ENCODE measurements around the gene NFU1. TPM values are rescaled to one million over a fixed set of nuclear protein-coding genes. Genes with fewer than 3 reads are reported as not detected.

The NFU1 gene
- 36.7 TPM for polyA plus RNA-seq (2013, experiment 1 of 2; ENCODE audit: insufficient read length)
- 42.7 TPM for polyA plus RNA-seq (2013, experiment 2 of 2; ENCODE audit: insufficient read length)

DNA sequence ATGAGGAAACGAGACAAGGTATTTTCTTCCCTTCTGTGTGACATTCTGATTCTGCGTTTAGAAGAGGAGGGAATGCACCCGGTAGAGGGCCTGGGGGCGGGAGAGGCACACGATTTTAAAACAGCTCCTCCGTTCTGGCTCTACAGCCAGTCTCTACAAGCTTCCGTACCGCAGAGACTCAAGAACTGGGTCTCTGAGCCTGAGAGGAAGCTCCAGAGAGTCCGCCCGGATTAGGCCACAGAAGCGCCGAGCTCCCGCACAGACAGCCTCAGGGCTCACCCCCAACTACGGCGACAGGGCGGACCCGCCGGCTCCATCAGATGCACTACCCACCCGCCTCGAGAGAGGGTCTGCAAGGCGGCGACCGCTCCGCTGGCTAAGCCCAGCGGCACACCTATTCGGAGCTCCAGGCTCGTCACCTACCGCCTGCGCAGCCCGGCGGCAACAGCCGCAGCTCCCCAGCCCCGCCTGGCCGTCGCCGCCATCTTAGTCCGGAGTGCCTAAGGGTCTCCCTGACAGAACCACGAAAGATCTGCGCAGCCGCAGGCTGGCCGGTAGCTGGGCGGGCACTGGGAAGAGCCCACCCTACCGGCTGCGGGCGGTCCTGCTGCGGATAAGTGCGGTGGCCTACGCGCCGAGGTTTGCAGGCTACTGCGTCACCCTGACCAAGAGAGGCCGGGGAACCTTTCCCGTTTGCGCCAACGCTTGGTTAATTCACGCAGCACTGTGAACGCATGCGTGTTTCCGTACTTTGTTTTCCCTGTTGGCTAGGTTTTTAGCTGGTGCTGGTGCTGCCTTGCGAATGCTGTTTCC is at the start of gene NFU1:
Gene NFU1 (minus strand): TSS at position 498 of the 813 bp plus-strand sequence. CDS start 13 bp downstream, at position 485.
- DNase-seq: peak; percentile 96

DNA sequence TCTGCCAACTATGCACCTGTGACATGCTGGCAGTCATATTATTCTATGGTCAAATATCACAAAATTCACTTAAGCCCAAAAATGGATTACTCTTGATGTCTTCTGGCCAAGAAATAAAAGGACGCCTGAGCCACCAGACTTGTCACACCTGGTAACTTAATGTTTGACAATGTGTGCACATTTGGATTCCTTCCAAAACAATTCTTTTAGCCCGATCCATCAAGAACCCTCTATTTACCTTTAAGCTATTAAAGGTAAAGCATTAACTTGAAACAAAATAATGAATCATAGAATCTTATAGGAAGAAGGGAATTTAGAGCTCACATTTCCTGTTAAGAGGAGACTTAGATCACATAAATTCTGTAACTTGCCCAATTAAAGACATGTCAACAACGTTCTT is 46.5 kb upstream of the NFU1 start:
- DNase-seq: no peak

DNA sequence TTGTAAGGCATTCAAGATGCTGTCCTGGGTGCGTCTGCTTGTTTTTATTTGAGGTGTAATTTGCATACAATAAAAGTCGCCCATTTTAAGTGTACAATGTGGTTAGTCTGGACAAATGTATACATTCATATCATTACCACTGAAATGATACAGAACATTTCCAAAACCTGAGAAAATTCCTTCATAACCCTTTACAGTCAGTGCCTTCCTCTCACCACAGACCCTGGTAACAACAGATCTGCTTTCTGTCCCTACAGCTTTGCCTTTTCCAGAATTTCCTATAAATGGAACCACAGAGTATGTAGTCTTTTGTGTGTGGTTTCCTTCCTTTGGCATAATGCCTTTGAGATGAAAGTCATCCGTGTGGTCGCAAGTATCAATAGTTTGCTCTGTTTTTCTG is 45.8 kb upstream of the NFU1 start:
- no peak for DNase-seq

DNA sequence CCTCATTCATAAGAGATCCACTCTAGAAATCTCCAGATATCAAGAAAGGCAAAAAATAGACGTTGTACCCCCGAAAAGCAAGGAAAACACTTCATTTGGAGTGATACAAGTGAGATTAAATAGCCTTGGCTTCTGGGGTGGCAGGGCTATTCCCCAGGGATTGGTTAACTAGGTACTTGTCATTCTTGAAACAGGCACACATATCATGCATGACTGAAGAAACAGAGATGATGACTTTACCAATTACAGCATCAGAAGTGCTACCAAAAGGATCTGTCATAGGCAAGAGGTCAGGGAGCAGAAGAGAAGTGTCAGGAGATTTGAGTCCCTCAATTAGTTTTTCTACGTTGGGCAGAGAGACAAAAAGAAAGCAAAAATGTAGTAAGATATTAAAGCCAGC is 45.2 kb upstream of the NFU1 start:
- DNase-seq: no peak

DNA sequence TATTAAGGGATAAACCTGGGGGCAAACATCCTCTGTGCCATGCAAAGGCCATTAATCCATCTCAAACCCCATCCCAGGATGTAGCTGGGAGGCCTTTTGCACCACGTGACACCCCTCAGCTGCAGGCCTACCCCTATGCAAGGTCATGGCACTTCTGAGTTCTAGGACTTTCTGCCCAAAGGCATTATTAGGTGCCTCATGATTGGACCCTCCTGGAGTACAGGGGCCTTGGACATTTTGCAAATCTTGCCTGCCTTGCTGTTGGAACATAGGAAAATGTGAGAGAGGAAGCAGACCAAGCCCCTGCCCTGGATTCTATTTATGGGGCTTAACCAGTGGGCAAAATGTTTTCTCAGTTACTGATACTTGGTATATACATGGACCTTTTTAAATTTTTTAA is 44.2 kb upstream of the NFU1 start:
- no peak for DNase-seq

DNA sequence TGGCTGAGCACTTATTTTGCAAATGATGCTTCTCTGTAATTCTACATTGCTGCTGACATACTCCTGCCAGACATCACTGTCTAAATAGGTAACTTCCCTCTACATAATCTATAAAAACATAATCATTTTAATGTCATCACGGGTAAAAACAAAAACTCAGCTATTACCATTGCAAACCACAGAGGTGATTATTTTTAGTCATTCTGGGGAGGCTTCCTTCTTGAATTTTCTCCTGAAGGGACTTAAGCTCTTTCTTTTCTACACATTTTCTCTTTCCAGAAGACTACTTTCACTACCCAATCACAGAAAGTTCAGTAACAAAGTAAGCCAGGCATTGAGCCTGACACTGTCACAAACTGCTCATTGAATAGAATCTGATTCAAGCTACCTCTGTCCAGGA is 40.4 kb upstream of the NFU1 start:
- no peak for DNase-seq

DNA sequence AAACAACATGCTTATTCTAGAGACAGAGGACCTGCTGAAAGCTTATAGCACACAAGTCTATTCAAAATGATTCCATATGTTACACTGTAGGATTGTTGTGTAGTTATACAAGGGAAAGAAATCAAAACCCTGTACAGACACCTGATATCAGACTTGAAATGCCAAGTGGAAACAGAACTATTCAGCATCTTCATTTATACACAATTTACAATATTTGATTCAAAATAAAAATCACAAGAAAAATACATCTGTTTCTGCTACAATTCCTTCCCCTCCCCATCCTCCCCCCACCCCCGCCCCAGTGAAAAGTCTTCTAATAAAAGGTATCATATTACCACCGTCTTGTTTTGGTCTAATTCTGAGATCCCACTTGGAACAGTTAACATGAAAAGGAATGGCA is 37.5 kb upstream of the NFU1 start:
- DNase-seq: no peak

DNA sequence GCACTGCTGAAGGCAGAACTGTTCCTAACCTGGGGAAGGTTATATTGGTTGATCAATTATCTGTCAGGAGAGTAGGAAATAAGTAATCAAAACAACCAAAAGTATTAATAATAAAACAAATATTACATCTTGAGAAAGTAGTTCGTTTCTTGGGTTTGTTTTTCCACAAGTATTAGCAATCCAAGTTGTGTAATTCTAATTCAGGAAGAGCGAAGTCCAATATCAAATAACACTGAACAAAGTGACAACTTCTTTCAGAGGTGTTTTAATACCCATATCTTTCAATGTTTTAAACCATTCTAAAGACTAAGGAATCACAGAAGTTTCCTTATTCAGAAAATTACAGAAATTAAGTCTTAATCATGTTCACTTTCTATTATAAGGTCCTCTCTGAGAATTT is 34.6 kb upstream of the NFU1 start:
- DNase-seq: no peak

DNA sequence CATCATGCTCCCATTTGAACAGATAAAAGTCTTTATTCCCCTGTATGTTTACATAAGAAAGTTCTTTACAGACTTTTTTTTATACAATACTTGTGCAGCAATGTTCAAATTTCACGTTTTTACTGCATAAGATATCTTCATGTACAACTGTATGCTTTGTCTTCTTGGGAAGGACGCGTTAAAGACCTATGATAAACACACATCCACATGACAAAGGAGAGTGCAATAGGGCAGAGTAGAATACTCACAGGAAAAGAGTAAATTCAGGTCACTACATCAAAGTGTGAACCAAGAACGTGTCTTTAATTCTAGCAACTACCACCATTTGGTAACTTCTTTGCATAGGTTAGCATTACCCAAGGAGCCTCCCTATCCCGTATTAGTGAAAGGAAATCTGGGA is 33.7 kb upstream of the NFU1 start:
- no peak for DNase-seq

DNA sequence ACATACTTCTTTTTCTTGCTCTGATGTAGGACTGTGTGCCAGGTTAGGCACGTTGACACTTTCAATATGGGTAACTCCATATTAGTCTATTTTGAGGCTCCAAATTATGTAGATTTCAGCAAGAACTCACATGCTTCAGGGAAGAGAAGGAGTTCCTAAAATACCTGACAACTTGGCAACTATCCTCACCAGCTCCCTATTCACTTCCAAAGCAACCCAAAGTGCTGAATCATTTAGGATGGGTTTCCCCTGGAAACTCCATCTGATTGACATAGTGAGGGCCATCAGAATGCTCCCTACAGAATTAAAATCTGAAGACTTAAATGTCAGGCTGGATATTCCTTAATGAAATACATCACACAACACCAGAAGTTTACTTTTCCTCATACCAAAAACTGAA is 32.5 kb upstream of the NFU1 start:
- DNase-seq: no peak

DNA sequence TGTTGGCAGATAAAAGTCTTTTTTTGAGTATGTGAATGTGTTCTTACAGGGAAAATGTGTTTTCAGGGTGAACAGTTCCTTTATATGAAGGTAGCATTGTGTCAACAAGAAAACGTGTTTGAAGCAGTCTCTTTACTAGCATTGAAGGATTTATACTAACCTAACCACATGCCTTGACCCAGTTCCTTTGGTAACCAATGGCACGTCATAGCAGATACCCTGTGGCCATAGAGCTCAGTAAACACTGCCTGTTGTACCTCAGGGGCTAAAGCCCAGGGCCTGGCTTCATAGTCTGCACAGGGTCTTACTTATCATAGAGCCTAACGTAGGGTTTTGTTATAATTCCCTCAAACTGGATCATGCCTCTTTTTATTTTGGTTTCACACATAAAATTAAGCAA is 32.1 kb upstream of the NFU1 start:
- DNase-seq: no peak

DNA sequence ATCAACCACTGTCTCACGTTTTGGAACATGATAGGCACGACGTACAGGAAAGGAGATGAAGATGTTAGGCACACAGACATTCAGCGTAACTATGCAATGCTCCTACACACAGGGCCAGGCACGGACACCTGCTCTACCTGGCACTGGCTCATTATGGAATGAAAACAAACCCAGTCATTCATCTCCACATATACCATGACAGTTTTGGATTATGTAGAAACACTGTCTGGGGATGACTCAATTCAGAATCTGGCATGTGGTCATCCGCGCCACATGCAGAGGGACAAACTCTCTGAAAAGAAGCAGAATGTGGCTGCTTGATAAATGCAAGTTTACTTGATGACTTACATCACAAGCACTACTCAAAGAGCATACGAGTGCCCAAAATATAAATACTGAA is 29.5 kb upstream of the NFU1 start:
- no peak for DNase-seq

DNA sequence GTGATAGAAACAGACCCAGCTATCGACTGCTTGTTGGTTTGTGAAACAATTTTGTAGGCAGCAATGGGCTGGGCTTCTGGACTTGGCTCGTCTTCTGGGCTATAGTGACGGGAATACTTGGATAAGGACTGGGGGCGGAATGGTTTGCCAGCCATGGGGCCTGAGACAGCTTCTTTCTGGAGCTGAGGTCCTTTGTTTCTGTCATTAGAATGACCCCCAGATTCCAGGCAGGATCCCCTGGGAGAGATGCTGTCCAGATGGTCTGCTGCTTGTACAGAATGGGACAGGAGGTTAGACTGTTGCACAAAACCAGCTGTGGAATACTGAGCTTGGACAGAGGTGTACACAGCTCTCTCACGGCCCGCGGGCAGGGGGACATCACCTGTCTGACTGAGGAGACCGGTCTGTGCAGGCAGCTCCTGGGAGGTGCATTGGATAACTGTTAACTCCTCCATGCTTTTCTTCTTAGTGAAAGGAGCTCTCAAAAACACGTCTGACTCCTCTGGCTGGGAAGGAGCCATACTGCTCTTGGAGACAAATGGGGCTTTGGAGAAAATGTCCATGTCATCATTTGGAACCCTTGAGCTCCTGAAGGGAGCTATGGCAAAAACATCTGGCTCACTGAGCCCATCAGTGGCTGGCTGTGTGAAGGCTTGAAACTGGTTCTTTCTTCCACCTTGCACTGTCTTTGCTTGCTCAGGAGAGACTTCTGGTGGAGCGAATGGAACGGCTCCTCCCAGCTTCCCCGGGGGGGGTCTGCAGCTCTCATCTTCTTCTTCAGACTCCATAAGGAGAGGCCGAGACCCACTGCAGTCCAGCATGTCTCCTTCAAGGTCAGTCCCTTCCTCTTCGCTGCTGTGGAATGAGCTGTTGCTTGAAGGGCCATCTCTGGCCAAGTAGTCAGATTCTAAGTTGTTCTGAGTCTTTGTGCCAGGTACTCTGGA is 28.6 kb upstream of the NFU1 start:
- DNase-seq: no peak

DNA sequence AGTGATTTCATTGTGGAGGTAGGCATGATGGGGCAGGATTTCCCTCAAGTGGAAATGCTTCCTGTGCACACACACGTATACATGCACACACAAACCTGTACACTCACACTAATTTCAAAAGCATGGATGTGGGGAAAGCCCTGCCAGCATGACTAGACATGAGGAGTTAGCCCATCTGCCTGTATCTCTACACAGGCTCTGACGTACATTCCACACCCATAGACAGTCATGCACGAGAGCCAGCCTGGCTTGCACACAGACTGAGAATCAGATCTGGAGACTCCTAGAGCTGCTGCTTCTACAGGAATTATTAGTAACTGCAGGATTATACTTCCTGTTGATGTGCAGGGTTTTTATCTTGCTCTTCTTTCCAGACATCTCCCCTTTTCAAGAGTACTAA is 27.3 kb upstream of the NFU1 start:
- DNase-seq: peak; percentile 15

DNA sequence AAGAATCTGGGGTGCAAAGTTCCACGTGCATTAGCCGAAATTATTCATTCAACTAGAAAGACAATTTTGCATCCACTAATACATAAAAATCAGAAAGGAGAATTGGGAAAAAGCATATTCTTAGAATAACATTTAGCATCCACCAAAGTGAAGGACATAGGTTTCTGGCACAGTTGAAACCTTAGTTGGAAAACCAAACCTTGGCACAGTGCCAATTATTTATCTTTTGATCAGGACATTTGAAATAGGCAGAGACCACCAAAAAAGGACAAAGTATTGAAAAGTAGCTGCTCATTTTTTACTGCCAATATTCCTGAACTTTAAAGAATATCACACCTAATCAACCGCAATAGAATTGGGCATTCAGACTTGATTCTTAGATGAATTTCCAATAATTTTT is 25.5 kb upstream of the NFU1 start:
- no peak for DNase-seq

DNA sequence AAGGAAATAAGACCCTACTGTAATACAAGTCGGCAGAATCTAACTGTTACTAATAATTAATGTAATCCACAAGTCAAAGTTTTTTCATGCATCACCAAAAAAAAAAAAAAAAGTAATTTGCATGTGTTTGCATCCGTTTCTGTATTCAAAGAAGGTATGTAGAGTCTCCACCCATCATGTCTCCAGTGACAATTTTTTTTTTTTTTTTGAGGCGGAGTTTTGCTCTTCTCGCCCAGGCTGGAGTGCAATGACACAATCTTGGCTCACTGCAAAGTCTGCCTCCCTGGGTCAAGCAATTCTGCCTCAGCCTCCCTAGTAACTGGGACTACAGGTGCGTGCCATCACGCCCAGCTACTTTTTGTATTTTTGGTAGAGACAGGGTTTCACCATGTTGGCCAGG is 24.2 kb upstream of the NFU1 start:
- no peak for DNase-seq

DNA sequence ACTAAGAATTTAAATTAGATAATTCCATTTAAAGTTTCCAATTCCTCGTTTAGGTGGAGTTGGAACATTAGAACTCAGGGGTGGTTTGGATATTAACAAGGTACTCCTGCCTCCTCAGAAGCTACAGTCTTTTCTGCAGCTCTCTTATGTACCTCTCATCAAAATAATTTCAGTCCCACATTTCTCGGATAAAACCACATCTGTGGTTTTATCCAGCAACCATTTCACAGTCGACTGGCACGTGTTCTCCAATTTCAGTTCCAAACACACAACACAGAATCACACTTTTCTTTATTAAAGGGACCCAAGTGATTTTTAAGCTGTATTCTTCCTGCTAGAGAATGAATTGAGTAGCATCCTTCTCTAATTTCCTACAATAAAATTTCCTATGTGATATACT is 22.7 kb upstream of the NFU1 start:
- DNase-seq: no peak

DNA sequence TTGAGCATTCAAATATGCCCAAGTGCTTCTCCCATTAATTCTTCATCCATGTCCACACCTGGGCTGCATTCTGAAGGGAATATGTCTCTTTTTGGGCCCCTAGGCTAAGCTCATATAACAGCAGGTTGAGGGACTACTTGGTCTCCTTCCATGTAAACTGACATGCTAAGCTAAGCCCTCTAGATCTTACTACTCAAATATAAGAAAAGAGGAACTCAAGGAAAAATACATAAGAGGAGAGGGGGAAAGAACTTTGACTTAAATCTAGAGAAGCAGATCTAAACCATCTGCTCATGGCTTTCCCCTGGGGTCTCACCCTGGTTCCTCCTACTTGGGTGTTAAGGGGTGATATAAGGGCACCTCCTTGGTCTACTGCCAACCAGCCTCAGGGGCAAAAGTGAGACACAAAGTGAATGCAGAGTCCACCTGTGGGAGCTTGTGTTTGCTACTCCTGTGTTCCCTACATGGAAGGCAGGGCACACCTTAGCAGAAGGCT is 19.8 kb upstream of the NFU1 start:
- no peak for DNase-seq

DNA sequence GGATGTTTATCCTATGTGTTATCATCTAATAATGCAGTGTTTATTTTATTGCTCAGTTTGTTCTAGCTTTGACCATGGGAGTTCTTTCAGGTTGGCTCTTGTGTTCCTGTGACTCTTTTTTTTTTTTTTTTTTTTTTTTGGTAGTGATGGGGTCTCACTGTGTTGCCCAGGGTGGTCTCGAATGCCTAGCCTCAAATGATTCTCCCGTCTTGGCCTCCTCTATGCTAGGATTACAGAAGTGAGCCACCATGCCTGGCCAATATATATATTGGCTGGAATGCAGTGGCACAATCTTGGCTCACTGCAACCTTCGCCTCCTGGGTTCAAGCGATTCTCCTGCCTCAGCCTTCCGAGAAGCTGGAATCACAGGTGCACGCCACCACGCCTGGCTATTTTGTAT is 18.9 kb upstream of the NFU1 start:
- DNase-seq: no peak

DNA sequence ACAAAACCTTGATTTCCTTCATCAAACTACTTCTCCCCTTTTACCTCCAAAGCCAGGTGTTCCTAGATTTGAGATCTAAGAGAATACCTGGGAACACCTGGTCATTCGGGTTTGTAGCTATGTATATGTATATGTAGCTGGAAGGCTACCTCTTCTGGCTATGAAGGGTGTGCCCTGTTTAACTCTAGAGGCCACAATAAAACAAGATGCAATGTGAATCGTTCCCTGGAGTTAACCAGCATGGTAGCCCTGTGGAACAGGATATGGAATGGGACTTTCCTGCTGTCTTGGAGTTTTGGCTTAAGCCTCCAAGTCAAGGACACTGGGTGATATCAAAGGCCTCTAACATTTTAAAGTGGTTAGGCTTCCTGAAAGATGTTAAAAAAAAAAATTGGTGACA is 17.7 kb upstream of the NFU1 start:
- DNase-seq: no peak

DNA sequence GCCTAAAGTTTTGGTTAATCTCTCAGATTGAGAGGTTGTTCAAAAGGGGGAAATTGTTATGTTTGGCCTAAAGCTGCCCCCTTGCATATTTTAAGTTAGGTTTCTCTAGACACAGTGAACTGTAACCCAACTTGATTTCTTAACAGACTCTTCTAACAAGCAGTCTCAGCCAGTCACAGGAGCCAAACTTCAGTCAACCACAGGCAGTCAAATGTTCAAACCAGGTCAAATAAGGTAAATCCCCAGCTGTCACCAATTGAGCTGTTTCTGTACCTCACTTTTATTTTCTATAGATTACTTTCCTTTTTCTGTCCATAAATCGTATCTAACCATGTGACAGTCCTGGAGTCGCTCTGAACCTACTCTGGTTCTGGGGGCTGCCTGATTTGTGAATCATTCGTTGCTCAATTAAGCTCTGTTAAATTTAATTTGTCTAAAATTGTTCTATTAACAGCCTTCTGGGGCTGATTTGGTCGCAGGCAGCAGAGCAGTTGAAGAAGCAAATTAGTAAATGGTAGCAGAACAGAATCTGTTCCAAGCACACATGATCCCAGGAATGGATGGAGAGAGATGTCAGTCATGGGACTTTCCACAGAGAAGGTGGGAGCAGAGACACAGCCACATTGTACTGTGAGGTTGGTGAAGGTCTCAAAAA is 16.4 kb upstream of the NFU1 start:
- DNase-seq: no peak

DNA sequence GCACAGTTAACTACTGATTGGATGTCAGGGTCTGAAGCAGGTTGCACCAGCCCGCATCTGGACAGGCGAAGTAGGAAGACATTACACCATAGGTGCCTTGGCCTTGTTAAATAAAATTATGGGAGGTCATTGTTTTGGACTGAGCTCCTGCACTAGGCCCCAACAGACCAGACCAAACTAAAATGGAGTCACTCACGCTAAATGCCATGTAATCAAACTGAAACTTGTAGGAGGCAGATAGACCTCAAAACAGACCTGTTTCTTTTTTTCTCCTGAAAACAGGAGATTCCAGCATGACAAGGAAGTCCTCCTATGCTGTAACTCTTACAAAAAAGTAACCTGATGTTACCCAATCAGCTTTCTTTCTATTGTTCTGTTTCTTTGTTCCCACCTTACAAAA is 15.5 kb upstream of the NFU1 start:
- DNase-seq: no peak
